Activated CD8-positive, alpha-beta memory T cell treated with anti-CD3 and anti-CD28 coated beads, Interleukin-2, amount 50 U/mL, for 1 hour (primary cell): Measurements from ENCODE around the gene CAST.
A peak's percentile ranks its signal among the peaks of the same experiment; 100 is the strongest.
"Not testable (repeated sequence)": the region's sequence is repeated elsewhere in the genome, so short reads cannot be mapped to it uniquely, and the experiment has no call there.

ENCODE experiments used
- DNase-seq: peaks from one replicate; pipeline ENCODE4 v3.0.0-alpha.2; 2020; ENCODE audit errors: extremely low read depth

The CAST gene

GRCh38 chr5:96780626-96781025 is 118.5 kb downstream of the CAST start:
- DNase-seq = no peak

DNA sequence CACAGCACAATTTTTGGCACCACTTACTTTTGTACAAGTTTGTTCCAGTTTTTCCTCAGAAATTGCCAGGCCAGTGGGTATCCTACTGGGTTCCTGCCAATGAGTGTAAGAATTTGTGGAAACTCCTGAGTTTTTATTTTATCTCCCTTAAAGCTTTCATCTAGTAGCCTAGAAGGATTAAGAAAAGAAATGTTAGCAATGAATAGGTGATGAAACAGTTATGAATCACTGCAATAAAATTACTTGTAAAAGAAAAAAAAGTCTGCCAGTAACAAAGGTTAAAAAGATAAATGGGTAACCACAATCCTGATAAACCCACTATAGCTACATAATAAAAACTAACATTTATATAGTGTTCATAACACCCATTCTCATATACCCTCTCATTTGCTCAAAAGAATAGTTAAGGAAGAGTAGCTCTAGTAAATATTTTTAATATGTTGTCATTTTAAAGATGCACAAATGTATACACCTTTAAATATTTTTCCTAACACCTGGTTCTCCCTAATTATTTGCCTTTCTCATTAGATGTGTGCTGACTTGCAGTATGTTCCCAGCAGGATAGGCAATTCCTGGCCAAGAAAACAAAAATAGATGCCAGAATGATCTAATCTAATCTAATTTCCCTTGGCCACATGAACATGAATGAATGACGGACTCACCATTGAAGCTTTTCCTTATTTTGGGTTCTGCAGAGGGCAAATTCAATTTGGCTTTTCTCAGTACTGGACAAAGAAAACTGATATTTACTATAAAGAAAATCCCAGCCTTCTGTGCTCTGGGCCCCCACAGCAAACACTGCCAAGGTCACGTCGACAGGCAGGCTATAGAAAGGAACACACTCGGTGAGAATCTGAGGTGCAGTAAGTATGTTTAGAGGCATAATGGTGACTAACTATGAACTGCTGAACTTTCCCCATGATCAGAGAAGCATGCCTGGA is 119.1 kb downstream of the CAST start:
- no peak for DNase-seq

- DNase-seq = no peak
Measured at GRCh38 chr5:96783326-96783725, 121.2 kb downstream of the CAST start.

DNA sequence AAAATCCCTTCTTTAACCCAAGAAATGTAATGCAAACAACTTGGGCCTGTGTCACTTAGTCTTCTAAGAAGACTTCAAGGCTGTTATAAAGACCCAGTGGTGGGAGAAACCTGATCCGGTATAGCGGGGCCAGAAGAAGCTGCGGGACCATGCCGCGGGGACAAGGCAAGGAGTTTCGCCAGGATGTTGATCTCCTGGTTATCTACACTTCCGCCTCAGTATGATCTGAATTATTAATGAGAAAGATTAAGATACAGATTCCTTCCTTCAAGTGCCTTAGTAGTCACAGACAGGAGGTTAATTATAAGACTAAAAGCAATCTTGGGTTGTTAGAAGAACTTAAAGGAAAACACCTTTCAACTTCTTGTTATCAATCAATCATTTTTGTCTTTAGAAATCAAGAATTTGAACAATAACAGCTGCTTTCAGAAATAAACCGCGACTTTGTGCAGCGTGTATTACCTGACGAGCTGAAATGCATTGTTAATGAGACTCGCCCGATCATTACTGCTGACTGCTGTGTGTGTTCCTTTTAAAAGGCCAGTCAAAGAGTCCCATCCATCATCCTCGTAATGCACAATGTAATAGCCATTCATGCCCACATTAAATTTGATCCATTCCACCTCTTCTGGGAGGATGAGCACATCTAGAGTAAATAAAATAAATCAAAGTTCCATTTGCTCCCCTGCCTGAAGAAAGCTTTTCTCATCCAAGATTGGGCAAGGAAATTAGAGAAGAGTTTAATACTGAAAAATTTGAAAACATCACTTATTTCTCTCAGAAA is 123.3 kb downstream of the CAST start:
- no peak for DNase-seq

GRCh38 chr5:96788112-96788749 is 126.1 kb downstream of the CAST start:
- no peak for DNase-seq

GRCh38 chr5:96789794-96790330 is 127.7 kb downstream of the CAST start:
- DNase-seq = no peak

DNA sequence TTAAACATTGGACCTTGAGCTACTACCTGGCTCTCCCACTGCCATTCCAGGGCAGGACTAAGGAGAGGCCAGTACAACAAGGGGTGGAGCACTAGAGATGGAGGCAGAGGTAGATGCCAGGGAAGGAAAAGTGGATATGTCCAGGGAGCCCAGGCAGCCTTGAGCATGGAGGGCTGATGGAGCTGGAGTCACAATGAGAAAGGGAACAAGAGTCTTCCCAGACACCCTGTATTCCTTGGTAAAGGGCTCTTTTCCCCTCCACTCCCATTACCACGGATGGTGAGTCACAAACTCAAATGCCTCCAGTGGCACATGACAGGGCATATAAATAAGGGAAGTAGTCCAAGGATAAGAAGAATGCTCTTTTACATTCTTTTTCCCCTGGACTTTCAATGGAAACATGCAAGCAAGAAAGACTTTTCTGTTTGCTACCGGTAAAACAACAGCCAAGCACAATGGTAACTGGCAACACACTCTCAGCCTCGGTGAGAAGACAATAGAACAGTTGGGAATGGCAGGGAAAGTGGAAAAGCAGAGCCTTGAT is 128.9 kb downstream of the CAST start:
- no peak for DNase-seq

GRCh38 chr5:96794757-96795156 is 132.6 kb downstream of the CAST start:
- peak; percentile 20 for DNase-seq

DNA sequence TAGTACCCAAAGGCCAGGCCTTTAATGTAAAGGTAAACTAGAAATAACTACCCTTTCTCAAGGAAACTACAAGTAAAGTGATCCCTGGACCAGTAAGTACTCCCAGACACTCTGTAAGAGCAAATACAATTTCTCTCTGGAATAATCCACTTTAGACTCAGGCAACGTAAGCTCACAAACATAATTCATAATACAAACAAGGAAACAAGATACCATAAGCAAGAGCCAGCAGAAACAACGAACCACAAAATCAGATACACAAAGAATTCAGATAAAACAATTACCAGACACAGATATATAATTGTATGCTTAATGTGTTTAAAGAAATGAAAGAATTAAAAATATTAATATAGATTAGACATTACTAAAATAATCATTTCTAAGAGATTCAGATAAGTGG is 133.4 kb downstream of the CAST start:
- no peak for DNase-seq

GRCh38 chr5:96796434-96796833 is 134.3 kb downstream of the CAST start:
- DNase-seq = no peak

GRCh38 chr5:96801718-96802117 is 139.5 kb downstream of the CAST start:
- DNase-seq = not testable (repeated sequence)

GRCh38 chr5:96807075-96807654 is 145.0 kb downstream of the CAST start:
- DNase-seq = no peak

DNA sequence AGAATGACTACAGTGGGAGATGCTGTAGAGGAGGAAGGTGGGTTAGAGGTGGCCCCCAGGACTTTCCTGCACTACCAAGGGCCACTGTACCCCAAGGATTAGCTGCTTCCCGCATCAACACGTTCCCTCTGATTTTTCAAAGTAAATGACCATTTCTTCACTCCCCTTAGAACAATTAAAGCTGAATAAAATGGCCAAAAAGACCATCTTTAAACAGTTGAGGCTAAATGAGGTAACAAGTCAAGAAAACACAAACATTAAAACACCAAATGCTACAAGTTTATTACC is 146.3 kb downstream of the CAST start:
- DNase-seq = no peak

DNA sequence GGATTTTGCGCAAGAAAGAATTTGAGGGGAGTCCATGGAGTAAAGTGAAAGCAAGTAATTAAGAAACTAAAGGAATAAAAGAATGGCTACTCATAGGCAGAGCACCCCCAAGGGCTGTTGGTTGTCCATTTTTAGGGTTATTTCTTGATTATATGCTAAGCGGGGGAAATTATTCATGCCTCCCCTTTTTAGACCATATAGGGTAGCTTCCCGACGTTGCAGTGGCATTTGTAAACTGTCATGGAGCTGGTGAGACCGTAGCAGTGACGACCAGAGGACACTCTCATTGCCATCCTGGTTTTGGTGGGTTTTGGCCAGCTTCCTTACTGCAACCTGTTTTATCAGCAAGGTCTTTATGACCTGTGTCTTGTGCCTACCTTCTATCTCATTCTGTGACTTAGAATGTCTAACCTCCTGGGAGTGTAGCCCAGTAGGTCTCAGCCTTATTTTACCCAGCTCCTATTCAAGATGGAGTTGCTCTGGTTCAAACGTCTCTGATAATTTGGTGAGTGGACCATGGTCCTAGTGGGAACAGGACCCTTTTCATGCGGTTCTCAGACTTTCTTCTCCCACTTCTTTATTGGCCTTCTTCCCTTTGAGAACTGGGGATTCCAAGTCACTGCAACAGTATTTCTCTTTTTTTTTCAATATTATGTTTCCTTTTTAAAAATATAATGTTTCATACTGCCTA is 146.8 kb downstream of the CAST start:
- DNase-seq = no peak

GRCh38 chr5:96809921-96810320 is 147.7 kb downstream of the CAST start:
- DNase-seq = no peak

DNA sequence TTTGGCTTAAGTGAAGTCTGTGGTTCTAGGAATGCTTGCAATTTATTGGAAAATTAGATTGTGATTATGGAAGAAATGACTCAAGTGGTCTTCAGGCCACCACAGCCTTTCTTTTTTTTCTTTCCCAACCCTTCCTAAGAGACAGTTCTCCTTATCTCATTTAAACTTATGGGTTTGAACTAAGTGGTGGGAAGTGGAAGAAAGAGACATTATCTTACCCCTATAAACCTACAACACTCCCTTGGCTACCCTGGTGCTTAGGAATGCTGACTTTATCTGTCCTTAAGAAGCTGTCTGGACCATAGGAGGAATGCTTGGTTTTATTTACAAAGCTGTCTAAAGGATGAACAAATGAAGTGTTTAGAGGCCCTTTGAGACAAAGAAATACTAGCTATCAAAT is 150.7 kb downstream of the CAST start:
- no peak for DNase-seq

DNA sequence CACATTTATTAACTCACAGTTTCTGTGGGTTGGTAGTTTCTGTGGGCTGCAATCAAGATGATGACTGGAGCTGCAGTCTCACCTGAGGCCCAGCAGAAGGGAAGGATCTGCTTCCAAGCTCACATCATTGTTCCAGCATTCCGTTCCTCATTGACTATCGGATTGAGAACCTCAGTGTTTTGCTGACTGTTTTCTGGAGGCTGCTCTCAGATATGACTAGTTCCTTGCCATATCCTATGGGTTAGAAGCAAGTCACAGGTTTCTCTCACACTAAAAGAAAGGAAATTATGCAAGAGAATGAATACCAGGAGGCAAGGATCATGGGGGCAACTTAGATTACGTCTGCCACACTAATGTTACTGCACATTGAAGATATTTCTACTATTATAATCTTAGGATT is 151.9 kb downstream of the CAST start:
- DNase-seq = no peak

DNA sequence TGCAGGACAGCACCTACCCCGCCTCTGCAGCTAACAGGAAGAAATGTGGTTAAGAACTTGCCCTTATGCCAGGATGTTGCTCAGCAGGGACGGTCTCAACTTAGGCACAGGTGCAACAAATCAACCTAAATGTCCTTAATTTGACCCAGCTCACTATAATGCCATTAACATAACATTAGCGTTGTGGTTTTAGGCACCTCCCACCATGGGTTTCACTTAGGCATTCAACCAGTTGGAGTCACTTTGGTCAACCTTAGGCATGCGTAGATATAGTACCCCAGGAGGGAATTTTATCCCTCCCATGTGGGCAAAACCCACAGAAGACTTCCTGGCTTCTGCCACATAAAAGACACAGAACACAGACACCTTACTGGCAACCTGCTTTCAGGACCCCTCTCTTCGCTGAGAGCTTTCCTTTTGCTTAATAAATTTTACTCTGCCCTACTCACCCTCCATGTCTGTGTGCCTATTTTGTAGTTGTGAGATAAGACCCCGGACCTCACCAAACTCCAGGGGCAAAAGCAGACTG is 154.3 kb downstream of the CAST start:
- DNase-seq = peak; percentile 36

DNA sequence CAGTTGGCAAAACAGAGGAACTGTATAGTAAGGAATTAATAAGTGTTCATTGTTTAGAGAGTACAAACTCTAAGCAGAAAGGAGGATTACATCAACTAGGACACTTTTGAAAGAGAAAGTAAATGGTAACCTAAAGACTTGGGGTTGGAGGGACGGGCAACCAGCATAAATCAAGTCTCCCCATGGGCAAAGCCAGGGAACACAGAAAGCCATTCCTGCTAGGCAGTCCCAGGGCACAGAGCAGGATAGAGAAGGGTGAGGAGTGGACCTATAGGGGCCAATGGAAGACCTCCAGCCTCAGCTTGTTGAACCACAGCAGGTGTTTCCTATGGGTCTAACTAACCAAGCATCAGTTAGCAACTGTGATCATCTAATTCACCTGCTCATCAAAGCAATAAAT is 154.8 kb downstream of the CAST start:
- DNase-seq = no peak

DNA sequence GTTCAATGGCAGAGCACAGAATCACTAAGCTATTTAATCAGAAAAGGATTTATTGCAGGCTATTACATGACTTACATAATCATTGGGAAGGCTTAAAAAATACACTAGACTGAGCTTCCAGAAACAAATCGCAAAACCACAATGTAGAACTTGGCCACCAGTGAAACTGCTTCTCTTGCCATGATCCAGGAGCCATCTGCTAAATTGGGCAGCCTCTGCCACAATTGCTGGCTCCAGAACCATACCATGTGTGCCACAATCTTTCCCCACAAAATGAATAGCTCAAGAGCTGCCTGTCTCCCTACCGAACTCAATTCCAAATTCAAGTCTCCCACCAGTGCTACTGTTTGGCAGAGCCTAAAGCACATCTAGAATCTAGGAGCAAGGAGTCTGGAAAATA is 155.3 kb downstream of the CAST start:
- no peak for DNase-seq
